Cardiac septum (tissue), 1 donor: ENCODE data around the gene PICK1. TPM values are rescaled to one million over a fixed set of nuclear protein-coding genes. Genes with fewer than 3 reads are reported as not detected.
"Not testable (repeated sequence)": the region's sequence is repeated elsewhere in the genome, so short reads cannot be mapped to it uniquely, and the experiment has no call there.

ENCODE experiments used
- DNase-seq: peaks from one replicate; pipeline ENCODE4 v3.0.0-alpha.2; 2020; ENCODE audit warnings: low spot score
- intact Hi-C: fragments of 100-400 bp; cut with DNase I; formaldehyde crosslinking; loops from one replicate; pipeline ENCODE4 v1.14.0; 2022
- total RNA-seq: library from RNA; stranded (reverse); fragmentation: NEBNext Ultra II Directional; extraction: Animal tissue kit (Norgen Biotek cat#: 25700); gene quantifications from one replicate; pipeline ENCODE4 v1.2.1, GENCODE V29; 2021
- donor health status: DM: no; HTN: no; CAD: no.

Gene PICK1
- total RNA-seq, 1 donor from 2014 or later: 19.1 TPM

DNA sequence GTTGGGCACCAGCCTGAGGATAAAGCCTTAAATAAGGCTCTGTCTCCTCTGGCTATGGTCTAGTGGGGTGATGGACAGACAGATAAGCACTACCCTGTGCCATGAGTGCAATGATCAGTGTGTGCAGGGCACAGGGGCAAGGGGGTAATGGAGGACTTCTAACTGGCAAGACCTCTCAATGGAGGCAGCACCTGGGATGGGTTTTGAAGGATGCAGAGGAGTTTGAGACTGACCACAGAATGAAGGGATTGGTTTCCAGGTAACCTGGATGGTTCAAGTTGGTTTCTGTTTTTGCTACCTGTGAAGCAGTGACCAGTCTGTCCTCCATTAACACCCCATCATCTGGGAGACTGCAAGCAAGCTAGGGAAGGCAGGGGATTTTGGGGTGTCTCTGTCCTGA, 27.8 kb upstream of the PICK1 start:
- intact Hi-C loops: no loop called here
- no peak for DNase-seq

DNA sequence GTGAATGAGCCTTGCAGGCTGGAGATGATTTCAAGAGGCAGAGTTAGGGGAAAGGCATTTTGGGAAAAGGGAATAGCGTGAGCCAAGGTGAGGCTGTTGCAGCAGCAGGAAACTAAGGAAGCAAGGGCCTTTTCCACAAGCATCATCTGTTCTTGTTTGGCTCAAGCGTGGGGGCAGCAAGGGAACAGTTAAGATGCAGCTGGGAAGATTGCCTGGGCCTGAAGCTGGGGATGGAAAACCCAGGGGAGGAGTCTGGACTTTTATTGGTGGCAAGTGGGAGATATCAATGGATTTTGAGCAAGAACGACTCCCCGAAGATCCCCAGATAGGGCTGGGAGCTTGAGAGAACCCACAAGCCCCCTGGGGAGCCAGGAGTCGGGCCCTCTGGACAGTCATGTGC, 27.3 kb upstream of the PICK1 start:
- no peak for DNase-seq
- intact Hi-C loops: no loop called here

DNA sequence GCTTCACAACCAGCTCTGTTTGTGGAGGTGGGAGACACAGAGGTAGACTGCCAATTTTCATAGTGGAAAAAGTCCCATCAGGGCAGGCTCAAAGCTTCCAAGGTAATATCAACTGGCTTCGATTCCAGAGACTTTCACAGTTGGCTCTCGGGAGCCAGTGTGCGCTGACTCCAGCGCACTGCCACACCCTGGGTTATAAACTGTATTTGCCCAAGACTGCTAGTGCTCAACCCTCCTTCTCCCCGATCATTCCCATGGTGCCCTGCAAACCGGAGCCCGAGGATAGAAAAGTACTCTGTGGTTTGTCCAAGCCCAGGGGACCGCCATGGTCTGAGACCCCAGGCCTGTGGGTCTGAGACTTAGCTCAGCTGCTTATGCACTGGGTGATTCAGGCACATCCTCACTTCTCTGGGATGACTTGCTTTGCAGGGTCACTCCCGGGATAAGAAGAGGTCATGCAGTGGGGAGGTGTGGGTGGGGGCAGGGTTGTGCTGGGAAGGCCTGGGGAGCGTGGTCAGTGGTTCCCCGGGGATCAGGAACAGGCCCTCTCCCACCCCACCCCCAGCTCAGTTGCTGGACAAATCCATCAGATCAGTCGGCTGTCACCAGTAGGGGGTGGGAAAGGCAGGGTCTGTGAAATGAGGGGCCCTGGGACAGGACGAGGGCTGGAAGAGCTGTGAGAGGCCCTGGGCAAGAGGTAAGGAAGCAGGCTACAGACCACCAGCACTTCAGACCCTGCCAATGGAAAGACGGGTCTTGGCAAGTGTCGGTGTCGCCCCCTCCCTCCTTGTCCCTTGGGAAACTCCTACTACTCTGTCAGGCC, 26.7 kb upstream of the PICK1 start:
- intact Hi-C loops: no loop called here
- no peak for DNase-seq

DNA sequence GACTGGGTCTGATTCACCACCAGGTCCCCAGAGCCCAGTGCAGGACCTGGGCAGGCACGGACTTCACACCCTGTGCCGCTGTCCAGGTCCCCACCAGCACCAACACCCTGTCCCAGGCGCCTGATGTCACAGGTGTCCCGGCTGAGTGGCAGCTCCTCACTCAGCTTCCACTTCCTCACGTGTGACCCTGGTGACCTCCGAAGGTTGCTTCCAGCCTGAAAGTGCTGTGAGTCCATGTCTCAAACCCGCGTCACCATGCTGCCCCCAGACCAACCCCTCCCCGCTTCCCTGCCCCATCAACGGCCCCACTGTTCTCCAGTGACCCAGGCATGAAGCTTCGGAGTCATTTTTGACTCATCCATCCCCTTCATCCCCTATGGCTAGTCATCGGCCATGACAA, 25.7 kb upstream of the PICK1 start:
- no peak for DNase-seq
- intact Hi-C loops: no loop called here

DNA sequence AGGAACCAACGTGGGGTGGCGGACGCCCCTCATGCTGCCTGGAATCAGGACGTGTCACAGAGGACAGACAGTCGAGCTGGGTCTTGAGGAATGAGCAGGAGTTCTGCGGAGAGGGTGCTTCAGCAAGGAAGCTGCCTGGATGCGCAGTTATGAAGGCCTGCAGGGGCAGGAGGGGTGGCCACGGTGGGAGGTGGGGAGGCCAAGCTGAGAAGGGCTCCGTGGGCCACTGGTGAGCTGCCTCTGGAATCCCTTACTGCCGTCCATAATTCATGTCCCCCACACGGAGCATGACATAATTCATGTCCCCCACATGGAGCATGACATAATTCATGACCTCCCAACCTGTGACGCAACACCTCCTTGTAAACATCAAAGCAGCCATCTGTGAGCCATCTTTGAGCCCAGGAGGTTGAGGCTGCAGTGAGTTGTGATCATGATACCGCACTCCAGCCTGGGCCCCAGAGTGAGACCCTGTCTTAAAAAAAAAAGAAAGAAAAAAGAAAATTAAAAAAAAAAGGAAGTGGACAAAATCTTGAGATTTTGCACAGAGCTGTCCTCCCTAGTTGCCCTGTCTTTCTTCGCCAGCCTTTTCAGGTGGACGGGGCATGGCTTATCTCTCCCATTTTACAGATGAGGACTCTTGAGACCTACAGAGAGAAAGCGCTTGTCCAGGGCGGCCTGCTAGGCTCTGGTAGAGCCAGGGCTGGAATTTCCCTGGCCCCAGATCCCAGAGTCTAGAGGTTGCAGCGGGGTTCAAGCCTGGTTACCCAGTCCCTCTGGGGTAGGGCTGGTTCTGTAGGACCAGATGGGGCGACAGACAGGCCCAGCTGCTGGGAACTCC, 24.3 kb upstream of the PICK1 start:
- intact Hi-C loops: no loop called here
- DNase-seq: no peak

DNA sequence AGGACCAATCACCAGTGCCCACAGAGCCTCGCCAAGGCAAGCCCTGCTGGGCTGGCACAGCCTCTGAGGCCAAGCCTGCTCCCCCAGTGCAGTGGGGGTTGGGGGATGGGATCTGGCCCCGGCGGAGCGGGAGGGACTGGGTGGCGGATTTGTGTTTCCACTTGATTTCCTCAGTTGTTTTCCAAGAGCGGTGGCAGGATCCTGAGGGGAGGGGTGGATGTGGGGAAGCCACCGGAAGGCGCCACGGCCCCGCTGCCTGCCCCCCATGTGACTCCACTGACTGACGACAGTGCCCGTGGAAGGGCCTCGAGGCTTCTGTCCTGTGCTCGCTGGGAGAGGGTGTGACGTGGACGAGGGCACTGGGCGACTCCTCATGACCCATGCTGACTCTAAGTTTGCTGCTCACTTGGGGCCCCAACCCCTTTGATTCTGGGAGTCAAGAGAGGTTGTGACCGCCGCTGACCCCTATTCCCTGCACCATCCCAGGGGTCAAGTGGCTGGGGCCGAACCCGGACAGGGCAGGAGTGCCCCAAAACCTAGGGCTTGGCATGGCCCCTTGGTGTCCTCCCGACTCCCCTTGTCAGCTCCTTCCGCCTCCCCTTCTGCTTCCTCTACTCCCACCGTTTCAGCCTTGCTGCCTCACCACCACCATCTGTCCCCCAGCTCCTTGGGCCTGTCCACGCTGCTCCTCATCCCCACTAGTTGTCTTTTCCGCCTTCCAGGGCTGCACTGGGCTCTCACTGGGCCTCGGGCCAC, 23.5 kb upstream of the PICK1 start:
- intact Hi-C loops: no loop called here
- DNase-seq: no peak

DNA sequence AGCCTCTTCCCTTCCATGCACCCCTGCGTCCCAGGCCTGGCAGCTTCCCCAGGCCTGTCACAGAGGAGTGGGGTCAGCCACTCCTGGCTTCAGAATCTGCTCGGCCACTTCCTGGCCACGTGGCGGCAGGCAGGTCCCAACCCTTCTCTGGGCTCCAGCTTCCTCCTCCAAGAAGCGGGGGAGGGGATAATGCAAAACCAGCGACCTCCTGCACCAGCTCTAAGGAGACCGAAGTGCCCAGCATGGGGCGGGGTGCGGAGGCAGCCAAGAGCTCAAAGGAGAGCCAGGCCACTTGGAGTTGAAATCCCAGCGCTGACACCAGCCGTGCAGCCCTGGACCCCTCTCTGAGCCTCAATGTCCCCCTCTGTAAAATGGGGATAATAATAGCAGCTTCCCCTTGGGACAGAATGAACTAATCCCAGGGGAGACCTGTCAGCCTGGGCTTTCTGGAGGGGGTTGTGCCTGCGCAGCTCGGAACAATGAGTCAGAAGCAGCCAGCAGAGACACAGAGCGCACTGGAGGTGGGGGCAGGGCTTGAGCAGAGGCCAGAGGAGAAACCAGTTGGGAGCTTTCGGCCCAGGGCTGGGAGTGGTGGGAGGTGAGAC, 22.8 kb upstream of the PICK1 start:
- peak; percentile 80 for DNase-seq
- intact Hi-C loops: no loop called here

DNA sequence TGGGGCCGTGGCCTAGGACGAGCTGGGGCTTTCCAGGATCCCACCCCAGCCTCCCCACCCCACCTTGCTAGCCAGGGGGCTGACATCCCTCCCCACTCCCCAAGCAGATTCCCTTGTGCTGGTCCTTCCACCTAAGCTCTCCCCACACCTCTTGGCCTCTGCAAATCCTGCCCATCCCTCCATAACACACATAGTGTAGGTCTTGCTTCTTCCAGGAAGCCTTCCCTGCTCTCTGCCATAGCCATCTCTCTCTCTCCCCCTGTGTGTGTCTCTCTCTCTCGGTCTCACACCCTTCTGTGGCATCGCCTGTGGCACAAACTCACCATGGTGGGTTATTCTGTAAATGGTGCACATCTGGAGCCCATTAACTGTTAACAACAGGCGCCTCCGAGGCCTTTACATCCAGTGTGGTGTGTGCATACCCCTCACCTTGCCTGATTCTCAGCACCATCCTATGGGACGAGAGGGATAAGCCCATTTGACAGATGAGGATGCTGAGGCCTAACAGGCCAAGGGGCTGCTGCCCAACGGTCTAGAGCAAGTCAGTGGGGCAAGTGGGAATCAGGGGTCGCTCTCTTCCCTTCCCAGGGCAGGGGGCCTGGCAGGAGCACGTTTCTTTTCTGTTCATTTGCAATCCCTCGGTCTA, 22.2 kb upstream of the PICK1 start:
- no peak for DNase-seq
- intact Hi-C loops: no loop called here

DNA sequence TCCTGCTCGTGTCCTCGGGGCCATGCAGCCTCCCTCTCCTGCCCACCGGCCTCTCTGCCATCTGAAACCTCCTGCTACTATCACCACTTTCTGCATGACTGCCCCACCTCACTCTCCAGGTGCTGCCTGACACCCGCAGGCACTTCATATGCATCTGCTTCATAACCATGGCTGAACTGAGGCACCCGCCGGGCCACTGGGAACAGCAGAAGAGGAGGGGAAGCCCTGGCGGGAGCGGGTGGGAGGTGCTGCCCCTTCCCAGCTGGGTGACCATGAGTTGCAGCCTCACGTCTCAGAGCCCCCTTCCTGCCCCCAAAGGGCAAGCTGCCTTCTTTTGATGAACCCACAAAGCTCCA, 21.7 kb upstream of the PICK1 start:
- DNase-seq: no peak
- intact Hi-C loops: no loop called here

DNA sequence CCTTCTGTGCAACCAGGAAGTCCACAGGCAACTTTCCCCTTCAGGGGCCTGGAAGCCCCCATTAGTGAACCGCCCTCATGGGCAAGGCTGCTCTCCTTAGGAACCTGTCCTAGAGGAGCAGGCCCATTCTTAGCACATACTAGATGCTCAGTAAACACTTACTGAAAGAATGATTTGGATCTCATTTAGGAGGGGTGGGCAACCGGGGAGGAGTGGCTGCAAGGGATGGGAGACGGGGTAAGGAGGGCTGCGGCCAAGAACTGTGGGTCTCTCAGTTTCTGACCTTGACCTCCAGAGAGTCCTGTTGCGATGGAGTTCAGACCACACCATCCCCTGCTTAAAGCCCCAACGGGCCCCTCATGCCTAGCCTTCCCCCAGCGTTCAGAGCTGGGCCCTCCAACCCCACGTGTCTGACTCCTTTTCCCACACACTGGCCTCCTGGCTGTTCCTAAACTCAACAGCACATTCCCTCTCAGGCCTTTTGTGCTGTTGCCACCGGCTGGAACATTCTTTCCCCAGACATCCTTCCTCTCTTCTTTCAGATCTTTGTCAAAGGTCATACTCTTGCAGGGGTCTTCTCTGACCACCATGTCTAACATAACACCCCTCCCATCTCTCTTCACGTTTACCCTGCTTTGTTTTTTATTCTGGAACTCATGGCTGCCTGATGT, 20.7 kb upstream of the PICK1 start:
- intact Hi-C loops: no loop called here
- DNase-seq: no peak

DNA sequence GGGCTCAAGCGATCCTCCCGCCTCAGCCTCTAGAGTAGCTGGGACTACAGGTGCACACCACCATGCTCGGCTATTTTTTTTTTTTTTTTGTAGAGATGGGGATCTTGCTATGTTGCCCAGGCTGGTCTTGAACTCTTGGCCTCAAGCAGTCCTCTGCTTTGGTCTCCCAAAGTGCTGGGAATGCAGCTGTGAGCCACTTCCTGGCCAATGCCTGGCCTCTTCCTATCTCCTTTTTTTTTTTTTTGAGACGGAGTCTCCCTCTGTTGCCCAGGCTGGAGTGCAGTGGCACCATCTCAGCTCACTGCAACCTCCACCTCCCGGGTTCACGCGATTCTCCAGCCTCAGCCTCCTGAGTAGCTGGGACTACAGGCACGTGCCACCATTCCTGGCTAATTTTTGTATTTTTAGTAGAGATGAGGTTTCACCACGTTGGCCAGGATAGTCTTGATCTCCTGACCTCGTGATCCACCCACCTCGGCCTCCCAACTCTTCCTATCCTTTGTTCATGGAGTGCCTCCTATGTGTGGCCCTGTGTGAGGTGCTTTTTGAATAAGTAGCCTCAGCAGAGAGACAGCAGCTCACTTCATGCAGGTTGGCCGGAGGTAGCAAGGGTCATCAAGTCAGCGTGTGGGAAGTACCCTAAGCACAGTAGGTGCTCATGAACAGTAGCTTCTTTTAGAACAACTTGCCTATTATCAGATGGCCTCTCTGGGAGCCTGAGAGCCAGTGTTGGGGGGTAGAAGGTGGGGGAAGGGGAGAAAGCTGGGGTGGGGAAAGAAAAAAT, 19.6 kb upstream of the PICK1 start:
- intact Hi-C loops, DNase-seq: not testable (repeated sequence)

DNA sequence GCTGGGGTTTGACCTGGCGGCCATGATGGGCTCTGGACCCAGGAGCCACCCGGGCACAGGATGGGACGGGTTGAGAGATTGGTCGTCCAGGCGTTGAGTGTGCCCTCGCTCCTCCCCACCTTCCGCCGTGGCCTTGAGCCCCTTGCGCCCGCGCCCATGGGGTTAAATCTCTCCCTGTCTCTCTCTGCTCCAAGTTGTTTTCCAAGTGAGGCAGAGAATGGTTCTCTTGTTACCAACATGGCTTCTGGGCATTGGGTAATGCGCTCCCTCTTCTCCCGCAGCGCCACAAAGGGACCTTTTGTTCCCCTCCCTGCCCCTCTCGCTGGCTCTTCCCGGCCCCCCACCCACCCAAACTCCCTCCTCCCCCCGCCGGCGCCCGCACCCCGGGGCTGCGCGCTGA, 18.8 kb upstream of the PICK1 start:
- no peak for DNase-seq
- intact Hi-C loops: no loop called here

DNA sequence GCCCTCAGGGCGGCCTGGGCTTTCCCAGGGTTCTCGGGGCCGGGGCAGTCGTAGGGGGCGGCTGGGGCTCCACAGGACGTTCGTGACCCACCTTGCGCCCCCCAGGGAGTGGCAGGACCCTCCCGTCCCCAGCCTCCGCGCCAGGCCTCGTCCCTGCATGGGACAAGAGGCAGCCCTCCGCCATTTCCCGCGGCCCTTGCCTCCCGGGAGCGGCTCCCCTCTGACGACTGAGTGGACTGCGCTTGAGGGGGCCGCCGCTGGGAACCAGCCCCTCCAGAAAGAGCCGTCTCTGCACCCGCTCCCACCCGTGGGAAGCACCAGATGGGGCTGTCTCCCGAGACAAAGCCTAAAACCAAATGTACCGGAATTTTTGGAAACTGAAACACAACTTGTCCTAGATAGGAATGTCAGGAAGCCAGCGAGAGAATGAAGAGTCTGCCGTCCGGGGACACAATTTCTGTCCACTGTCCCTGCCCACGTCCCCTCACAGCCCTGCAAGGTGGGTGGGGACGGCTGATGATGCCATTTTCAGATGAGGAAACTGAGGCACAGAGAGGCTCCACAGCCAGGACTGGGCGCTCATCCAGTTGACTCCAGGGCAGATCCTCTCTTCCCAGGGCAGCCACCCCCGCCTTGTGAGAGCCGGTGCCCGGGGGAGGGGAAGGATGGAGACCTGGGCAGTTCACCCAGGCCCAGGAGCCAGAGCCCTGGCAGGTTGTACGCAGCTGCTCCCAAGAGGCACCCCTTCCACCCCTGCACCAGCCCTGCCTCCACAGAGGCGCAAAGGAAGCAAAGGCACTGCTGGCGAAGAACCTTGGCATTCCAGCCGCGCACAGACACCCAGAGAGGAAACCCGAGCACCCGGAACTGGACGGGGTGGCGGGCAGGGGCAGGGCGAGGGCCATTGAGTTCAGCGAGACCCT, 18.1 kb upstream of the PICK1 start:
- no peak for DNase-seq
- intact Hi-C loops: no loop called here

DNA sequence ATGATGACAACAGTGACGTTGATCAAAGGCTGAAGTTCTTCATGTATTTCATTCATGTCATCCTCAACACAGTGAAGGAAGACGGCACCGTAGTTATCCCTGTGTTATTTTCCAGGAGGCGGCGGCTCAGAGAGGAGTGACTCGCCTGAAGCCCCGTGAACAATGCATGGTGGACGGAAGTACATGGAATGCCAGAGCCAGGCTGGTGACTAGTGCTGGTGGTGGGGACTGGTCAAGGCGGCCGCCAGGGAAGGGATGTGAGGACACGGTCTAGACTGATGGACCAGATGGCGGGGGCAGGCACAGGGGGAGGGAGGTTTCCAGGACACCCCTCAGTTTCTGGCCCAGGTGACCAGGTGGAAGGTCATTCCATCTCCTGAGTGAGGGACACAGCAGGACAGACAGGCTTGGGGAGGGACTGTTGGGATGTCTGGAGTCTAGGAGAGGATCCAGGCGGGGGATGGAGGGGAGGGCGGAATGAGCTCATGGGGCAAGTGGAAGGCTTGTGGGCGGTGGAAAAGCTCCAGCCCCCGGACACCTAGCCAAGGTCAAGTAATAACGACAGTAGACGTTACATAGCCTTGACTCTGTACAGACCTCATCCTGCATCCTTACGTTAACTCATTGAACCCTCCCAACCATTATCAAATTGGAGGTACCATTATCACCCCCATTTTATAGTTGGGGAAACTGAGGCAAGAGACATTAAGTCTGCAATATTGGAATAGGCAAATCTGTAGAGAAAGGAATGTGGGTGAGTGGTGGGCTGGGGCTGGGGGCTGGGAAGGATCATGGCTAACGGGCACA, 16.0 kb upstream of the PICK1 start:
- DNase-seq: no peak
- intact Hi-C loops: no loop called here

DNA sequence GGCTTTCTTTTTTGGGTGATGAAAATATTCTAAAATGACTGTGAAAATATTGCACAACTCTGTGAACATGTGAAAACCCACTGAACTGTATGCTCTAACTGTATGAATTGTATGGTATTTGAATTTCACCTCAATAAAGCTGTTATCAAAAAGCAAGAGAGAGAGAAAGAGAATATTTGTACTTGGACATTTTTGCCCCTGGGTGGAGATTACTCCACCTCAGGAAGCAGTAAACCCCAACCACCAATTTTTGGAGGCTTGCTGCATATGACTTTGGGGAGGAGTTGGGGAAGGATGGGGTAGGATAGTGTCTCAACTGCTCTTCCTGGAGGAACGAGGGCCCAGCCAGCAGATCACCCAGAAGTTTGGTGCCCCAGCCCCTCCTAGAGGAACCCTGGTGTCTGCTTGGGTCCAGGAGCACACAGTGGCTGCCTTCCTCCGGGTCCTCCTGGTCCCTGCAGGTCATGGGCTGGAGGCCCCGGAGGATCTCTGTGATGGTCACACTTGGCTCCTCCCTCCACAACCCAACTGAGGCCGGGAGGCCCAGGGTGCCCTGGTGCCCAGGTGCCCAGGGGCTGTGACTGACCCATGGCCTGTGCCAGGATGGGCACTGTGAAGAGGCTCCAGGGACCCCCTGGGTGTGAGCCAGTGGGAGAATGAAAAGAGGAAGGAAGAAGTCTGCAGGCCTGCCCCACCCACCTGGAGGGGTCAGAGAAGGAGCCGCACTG, 15.3 kb upstream of the PICK1 start:
- DNase-seq: no peak
- intact Hi-C loops: no loop called here

DNA sequence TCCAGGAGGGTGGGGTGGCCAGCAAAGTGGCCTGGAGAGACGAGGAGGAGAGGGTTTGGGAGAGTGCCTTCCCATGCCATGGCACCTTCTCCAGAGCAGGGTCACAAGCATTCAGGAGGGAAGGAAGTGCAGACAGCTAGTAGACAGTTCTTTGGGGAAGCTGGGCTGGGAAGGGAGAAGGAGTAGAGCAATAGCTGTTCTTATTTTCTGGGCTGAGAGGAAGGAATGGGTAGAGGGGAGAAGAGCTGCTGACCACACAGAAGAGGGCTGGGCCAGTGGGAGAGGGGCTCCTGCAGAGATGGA, 14.8 kb upstream of the PICK1 start:
- DNase-seq: no peak
- intact Hi-C loops: no loop called here
